KOPT-K1 (cell line): Measurements from ENCODE around the gene MAP3K2.

Source experiments
- H3K27ac ChIP-seq: fragments of 200-600 bp; sonication (generic); 2 replicates; pipeline ENCODE4 v1.5.1; 2016; ENCODE audit warnings: antibody characterized with exemption, mild to moderate bottlenecking, low read depth, low read length; ENCODE audit not compliant: poor library complexity, severe bottlenecking
- H3K36me3 ChIP-seq: fragments of 200-600 bp; sonication (generic); 2 replicates; pipeline ENCODE4 v1.5.1; 2017; ENCODE audit warnings: antibody characterized with exemption, mild to moderate bottlenecking, low read length, moderate library complexity; ENCODE audit not compliant: insufficient read depth
- H3K9me3 ChIP-seq: fragments of 200-600 bp; sonication (generic); 2 replicates; pipeline ENCODE4 v1.5.1; 2017; ENCODE audit warnings: antibody characterized with exemption, low read length, mild to moderate bottlenecking; ENCODE audit not compliant: insufficient read depth, poor library complexity, severe bottlenecking

Gene MAP3K2

GRCh38 chr2:127386246-127386645, 1.5 kb downstream of the MAP3K2 start:
- Histone ChIP-seq H3K27ac (peak overlapping the region; percentile 98), H3K36me3 (peaks cover 9% of the 10 kb centered on the region; the same call in 1 of the 2 replicates), H3K9me3 (no peaks in the 10 kb centered on the region)

DNA sequence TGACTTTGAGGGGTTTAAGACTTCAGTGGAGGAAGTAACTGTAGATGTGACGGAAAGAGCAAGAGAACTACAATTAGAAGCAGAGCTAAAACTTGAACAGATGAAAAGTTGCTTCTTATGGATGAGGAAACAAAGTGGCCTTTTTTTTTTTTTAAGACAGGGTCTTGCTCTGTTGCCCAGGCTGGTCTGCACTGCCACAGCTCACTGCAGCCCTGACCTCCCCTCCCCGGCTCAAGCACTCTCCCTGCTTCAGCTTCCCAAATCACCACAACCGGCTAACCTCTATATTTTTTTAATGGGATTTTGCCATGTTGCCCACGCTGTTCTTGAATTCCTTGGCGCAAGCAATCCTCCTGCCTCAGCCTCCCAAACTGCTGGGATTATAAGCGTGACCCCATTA, 3.2 kb downstream of the MAP3K2 start:
- Histone ChIP-seq H3K36me3 (peaks cover 9% of the 10 kb centered on the region; the same call in 1 of the 2 replicates), H3K9me3 (no peaks in the 10 kb centered on the region)

DNA sequence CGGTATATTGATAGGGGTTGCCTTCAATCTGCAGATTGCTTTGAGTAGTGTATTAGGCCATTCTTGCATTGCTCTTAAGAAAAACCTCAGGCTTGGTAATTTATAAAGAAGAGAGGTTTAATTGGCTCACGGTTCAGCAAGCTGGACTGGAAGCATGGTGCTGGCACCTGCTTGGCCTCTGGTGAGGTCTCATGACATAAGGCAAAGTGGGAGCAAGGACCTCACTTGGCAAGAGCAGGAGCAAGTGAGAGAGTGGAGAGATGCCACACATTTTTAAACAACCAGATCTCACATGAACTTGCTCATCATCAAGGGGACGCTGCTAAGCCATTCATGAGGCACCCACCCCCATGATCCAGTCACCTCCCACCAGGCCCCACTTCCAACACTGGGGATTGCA, 4.9 kb downstream of the MAP3K2 start:
- H3K9me3 ChIP-seq = peaks cover 8% of the 10 kb centered on the region
- H3K36me3 ChIP-seq = peaks cover 9% of the 10 kb centered on the region
- no peak overlapping the region for H3K27ac ChIP-seq

More for the DNA sequence above, 3.2 kb downstream of the MAP3K2 start:
- no peak overlapping the region for H3K27ac ChIP-seq

- peaks cover 17% of the 10 kb centered on the region for H3K9me3 ChIP-seq
- H3K36me3 ChIP-seq = peaks cover 15% of the 10 kb centered on the region
- H3K27ac ChIP-seq = no peak overlapping the region
Measured at GRCh38 chr2:127381762-127382161, 6.0 kb downstream of the MAP3K2 start.

GRCh38 chr2:127379712-127380355, 7.9 kb downstream of the MAP3K2 start:
- peaks cover 34% of the 10 kb centered on the region for H3K9me3 ChIP-seq
- H3K27ac ChIP-seq = no peak overlapping the region
- peaks cover 18% of the 10 kb centered on the region for H3K36me3 ChIP-seq

DNA sequence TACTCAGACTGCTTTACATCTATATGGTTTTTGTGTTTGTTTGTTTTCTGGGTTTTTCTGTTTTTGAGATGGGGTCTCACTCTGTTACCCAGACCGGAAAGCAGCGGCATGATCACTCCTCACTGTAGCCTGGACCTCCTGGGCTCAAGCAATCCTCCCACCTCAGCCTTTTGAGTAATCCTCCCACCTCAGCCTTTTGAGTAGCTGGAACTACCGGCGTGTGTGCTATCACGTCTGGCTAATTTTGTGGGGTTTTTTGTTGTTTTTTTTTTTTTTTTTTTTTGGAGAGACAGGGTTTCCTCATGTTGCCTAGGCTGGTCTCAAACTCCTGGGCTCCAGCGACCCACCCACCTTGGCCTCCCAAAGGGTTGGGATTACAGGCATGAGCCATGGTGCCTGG, 9.1 kb downstream of the MAP3K2 start:
- Histone ChIP-seq H3K9me3 (peaks cover 44% of the 10 kb centered on the region), H3K36me3 (peaks cover 15% of the 10 kb centered on the region)

DNA sequence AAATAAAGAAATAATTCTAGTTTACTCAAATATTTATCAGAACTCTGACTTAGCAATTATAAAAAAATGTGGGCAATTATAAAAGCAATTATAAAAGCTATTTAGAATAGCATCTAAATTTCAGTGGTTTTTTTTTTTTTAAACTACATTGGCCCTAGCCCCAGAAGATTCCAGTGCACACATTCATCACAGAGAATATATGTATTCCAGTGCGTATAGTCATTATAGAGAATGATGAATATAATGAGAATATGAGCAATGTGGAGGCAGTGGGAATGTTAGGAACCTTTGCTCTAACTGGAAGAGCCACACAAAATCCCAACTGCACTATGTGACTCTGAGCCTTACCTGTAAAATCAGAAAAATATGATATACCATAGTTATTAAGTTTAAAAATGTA, 10.5 kb downstream of the MAP3K2 start:
- Histone ChIP-seq H3K36me3 (peaks cover 17% of the 10 kb centered on the region), H3K9me3 (peaks cover 58% of the 10 kb centered on the region)

More for the DNA sequence above, 9.1 kb downstream of the MAP3K2 start:
- H3K27ac ChIP-seq = no peak overlapping the region

GRCh38 chr2:127376257-127376656, 11.5 kb downstream of the MAP3K2 start:
- peaks cover 17% of the 10 kb centered on the region for H3K36me3 ChIP-seq
- H3K9me3 ChIP-seq = peaks cover 68% of the 10 kb centered on the region
- no peak overlapping the region for H3K27ac ChIP-seq

More for the DNA sequence above, 10.5 kb downstream of the MAP3K2 start:
- no peak overlapping the region for H3K27ac ChIP-seq

DNA sequence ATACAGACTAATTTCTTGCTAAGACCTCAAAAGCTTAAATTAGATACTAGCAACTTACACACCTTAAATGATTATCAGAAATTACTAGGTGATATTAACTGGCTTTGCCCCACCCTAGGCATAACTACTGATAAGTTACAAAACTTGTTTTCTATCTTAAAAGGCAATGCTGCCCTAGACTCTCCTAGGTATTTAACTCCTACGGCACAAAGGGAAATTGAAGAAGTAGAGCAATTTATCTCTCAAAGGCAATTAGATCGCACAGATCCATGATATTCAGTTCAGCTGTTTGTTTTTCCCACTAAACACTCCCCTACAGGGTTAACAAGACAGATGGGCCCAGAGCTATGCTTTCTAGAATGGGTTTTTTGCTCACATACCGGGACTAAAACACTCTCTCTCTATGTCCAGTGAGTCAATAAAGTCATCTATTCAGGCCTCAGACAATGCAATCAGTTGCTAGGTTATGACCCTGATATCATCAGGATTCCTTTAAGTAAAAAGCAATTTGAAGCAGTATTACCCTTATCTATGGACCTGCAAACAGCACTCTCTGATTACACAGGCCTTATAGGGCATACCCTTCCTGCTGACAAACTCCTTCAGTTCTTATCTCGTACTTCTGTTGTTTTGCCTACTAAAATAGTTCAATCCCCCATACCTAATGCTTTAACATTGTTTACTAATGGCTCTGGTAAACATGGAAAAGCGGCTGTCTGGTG, 14.3 kb downstream of the MAP3K2 start:
- H3K27ac ChIP-seq = no peak overlapping the region
- peaks cover 22% of the 10 kb centered on the region for H3K36me3 ChIP-seq
- H3K9me3 ChIP-seq = peaks cover 84% of the 10 kb centered on the region

- Histone ChIP-seq H3K9me3 (peaks cover 62% of the 10 kb centered on the region), H3K27ac (no peak overlapping the region), H3K36me3 (peaks cover 10% of the 10 kb centered on the region; the same call in 1 of the 2 replicates)
Measured at GRCh38 chr2:127371037-127371436, 16.7 kb downstream of the MAP3K2 start.

DNA sequence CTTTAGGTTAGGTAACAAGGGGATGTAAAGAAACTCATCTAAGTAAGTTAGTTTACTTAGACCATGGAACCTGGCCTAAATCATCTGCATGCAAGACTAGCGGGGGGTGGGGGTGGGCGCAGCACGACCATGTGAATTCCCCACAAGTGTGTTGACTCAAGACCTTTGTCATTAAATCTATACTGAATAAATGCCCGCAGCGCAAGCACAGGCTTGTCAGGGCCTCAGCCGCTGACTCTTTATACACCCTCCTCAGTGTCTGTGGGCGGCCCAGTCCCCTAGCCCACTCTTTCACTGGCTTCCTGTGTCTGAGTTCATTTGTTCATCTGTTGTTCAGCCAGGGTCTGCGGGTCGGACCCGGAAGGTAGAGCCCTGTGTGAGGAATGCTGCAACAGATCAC, 17.8 kb downstream of the MAP3K2 start:
- peaks cover 54% of the 10 kb centered on the region for H3K9me3 ChIP-seq
- peaks cover 10% of the 10 kb centered on the region; the same call in 1 of the 2 replicates for H3K36me3 ChIP-seq
- no peak overlapping the region for H3K27ac ChIP-seq

GRCh38 chr2:127365211-127365643, 22.5 kb downstream of the MAP3K2 start:
- Histone ChIP-seq H3K9me3 (peaks cover 9% of the 10 kb centered on the region), H3K36me3 (peaks cover 4% of the 10 kb centered on the region; the same call in 1 of the 2 replicates)

DNA sequence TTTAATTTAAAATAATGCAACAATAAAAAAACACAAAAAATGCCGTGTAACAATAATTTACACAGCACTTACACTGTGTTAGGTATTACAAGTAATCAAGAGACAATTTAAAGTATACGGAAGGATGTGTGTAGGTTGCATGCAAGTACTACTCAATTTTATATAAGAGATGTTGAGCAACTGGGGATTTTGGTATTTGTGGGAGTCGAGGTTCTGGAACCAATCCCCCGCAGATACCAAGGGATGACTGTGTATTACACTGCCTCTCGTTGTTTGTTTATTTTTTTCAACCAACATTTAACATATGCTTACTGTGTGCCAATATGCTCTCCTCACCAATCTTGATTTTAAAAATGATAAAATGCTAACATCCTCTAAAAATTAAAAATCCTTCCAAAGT, 24.8 kb downstream of the MAP3K2 start:
- no peak overlapping the region for H3K27ac ChIP-seq
- no peaks in the 10 kb centered on the region for H3K36me3 ChIP-seq
- H3K9me3 ChIP-seq = no peaks in the 10 kb centered on the region

More at GRCh38 chr2:127365211-127365643, 22.5 kb downstream of the MAP3K2 start:
- H3K27ac ChIP-seq = no peak overlapping the region

GRCh38 chr2:127361929-127362885, 25.6 kb downstream of the MAP3K2 start:
- Histone ChIP-seq H3K27ac (no peak overlapping the region), H3K9me3 (no peaks in the 10 kb centered on the region), H3K36me3 (no peaks in the 10 kb centered on the region)

GRCh38 chr2:127360242-127360641, 27.5 kb downstream of the MAP3K2 start:
- Histone ChIP-seq H3K27ac (no peak overlapping the region), H3K36me3 (no peaks in the 10 kb centered on the region), H3K9me3 (no peaks in the 10 kb centered on the region)
